Sigmoid colon (tissue), 4 donors: ENCODE results near the gene SERPINA12.

ENCODE experiments used
- POLR2A ChIP-seq, 2 donors: fragments of 450-650 bp; IDR thresholded peaks; one replicate each; pipeline ENCODE4 v1.6.1; 2016; ENCODE audit warnings: antibody characterized with exemption in 2 of 2, mild to moderate bottlenecking in 2 of 2, moderate library complexity in 2 of 2
- POLR2AphosphoS5 ChIP-seq, 4 donors: sonication (generic); formaldehyde crosslinking; IDR thresholded peaks; one replicate each; pipeline ENCODE4 v1.6.1; 2017; ENCODE audit warnings: antibody characterized with exemption in 4 of 4

DNA sequence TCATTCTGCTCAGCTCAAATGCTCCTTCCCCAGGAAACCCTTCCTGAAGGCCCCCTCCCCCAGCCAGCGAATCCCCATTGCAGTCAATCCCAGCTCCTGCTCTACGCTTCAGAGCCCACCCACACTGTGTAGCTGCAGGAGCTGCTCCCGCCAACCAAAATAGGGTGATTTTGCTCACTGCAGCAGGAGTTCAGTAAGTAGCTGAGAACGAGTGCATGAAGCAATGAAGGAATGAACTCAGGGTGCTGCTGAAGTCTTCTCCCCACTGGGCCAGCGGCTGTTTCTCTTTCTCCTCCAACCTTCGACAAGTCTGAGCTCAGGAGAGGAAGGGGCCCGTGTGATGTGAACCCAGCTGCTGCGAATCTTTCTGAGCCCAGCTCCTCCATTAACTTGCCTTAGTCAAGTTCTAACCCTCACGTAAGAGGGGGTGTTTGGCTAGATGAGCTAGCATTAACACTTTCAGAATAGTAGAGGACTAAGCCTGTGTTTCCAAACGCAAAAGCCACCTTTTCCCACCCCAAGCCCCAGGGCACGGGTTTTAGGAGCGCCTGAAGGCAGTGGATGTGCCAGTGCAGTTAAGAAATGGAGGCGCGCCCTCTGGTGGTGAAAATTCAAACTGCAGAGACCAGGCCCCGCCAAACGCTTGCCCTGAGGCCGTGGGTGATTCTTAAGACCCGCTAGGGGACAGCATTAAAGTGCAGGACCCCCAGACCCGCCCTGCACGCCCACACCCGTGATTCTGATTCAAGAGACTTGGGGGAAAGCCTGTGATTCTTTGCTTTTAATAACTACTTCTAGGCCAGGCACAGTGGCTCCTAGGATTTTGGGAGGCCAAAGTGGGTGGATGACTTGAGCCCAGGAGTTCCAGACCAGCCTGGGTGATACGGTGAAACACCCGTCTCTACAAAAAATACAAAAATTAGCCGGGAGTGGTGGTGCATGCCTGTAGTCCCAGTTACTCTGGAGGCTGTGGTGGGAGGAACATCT lies 40.0 kb upstream of the SERPINA12 start:
- TF ChIP-seq POLR2A (IDR thresholded peaks at IDR 0.05) (no peak), POLR2AphosphoS5 (IDR thresholded peaks at IDR 0.05) (no peak)
